BLaER1 (cell line): Measurements from ENCODE around the gene TUB.

ENCODE experiments used
- H3K27ac ChIP-seq: shearing (Covaris generic); formaldehyde crosslinking; 2 replicates; pipeline ENCODE4 v1.8.1; 2022
- H3K27me3 ChIP-seq: shearing (Covaris generic); formaldehyde crosslinking; 2 replicates; pipeline ENCODE4 v1.8.1; 2022
- H3K36me3 ChIP-seq: shearing (Covaris generic); formaldehyde crosslinking; 2 replicates; pipeline ENCODE4 v1.8.1; 2022
- H3K4me1 ChIP-seq: shearing (Covaris generic); formaldehyde crosslinking; 2 replicates; pipeline ENCODE4 v1.8.1; 2022
- H3K4me2 ChIP-seq: shearing (Covaris generic); formaldehyde crosslinking; 2 replicates; pipeline ENCODE4 v1.8.1; 2022
- H3K4me3 ChIP-seq: shearing (Covaris generic); formaldehyde crosslinking; 2 replicates; pipeline ENCODE4 v1.8.1; 2022
- H3K9ac ChIP-seq: shearing (Covaris generic); formaldehyde crosslinking; 2 replicates; pipeline ENCODE4 v1.8.1; 2022
- H3K9me3 ChIP-seq: shearing (Covaris generic); formaldehyde crosslinking; 2 replicates; pipeline ENCODE4 v1.8.1; 2022
- H4K20me1 ChIP-seq: shearing (Covaris generic); formaldehyde crosslinking; 2 replicates; pipeline ENCODE4 v1.8.1; 2022
- Cebpa-rat ChIP-seq: shearing (Covaris generic); IDR thresholded peaks from 2 replicates; pipeline ENCODE4 v1.8.1; 2022

The TUB gene

DNA sequence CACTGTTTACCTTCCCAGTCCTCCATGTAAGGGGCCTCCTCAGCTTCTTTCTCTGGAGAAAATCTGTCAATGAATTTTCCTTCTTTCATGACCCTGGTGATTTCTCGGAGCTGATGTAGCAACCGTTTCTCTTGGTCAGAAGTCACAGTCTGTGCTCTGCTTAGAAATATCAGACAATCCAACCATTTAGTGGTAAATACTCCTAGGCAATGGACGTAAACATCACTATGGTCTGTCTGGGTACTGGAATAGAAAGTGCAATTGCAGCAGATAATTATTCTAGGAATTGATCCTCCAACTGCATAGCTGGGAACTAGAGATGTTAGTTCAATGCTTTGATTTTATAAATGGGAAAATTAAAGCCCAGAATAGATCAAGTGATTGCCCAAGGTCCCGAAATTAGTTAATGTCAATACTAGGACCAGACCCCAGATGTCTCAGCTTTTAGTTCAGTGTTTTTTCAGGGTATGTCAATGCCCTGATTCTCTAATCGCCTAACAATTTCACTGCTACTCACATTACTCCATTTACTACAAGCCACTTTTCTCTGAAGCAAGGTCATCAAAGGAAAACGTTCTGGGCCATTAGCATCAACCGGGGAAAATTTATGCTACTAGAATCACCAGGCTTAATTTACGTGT lies 45.8 kb downstream of the TUB start:
- TF ChIP-seq Cebpa-rat: no peak
- Histone ChIP-seq H3K9me3 (no peaks in the 10 kb centered on the region), H3K27me3 (no peaks in the 10 kb centered on the region), H3K9ac (no peak overlapping the region), H4K20me1 (no peaks in the 10 kb centered on the region), H3K4me3 (no peak overlapping the region), H3K27ac (no peak overlapping the region), H3K4me1 (no peaks in the 10 kb centered on the region), H3K36me3 (no peaks in the 10 kb centered on the region), H3K4me2 (no peak overlapping the region)

DNA sequence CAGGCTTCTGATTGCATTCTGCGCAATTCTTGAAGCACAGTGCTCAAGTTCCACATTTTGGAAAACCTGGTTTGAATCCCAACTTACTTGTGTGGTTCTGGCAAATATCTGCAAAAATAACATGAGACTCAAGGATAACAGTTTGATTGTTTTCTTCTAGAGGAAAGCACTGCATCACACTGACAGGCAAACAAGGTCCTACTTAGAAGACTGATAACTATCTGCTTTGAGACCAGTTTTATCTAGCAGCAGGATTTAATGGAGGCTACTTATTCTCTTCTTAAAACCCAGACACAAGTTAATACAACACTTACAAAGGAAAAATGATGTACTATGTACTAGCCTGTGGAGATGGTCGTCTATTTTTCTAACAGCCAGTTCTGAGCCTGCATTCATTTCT lies 46.4 kb downstream of the TUB start:
- TF ChIP-seq Cebpa-rat: no peak
- Histone ChIP-seq H3K36me3 (no peaks in the 10 kb centered on the region), H3K4me3 (no peak overlapping the region), H3K4me2 (no peak overlapping the region), H3K27me3 (no peaks in the 10 kb centered on the region), H4K20me1 (no peaks in the 10 kb centered on the region), H3K9me3 (no peaks in the 10 kb centered on the region), H3K4me1 (no peaks in the 10 kb centered on the region), H3K9ac (no peak overlapping the region), H3K27ac (no peak overlapping the region)

DNA sequence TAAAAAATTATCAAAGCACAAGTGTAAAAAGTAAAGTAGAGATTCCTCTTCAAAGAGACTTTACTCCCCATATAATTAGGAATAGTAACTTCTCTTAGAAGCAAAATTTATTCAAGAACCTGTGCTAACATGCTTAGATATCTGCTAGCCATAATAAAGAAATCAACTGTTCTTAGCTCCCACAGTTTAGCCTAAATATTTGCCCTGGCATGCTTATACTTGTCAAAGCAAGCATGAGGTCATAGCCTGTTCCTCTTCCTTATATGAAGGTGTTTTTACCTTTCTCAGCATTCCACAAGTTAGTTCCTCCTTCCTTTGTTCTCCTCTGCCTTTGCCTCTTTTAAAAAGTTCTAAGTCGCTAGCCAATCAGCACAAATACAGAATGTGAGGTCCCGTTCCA lies 57.5 kb downstream of the TUB start:
- no peaks in the 10 kb centered on the region for H4K20me1 ChIP-seq
- H3K27ac ChIP-seq: no peak overlapping the region
- H3K9ac ChIP-seq: no peak overlapping the region
- H3K36me3 ChIP-seq: no peaks in the 10 kb centered on the region
- H3K4me3 ChIP-seq: no peak overlapping the region
- H3K9me3 ChIP-seq: 0 out of 2 replicates have a peak, but pooled peaks cover under 1% of the 10 kb centered on the region
- no peaks in the 10 kb centered on the region for H3K27me3 ChIP-seq
- no peak overlapping the region for H3K4me2 ChIP-seq
- no peaks in the 10 kb centered on the region for H3K4me1 ChIP-seq
- TF ChIP-seq Cebpa-rat: no peak

DNA sequence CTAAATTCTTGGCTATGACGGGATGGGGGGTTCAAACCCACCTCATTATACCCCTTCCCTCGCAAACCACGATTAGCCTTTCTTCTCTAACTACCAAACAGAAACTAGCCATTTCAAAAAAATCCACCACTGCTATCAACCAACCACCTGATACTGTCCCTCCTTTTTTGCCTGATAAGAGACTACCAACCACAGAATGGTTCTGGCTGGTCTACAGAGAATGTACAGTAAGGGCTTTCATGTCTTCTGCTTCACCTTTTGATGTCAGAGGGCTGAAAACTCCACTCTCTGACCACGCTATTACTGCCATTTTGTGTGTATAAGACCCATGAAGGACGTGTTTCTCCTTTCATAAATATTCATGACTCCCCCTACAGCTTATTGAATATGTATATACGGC lies 68.7 kb downstream of the TUB start:
- Histone ChIP-seq H4K20me1 (no peaks in the 10 kb centered on the region), H3K4me1 (no peaks in the 10 kb centered on the region), H3K27ac (no peak overlapping the region), H3K27me3 (no peaks in the 10 kb centered on the region), H3K9me3 (no peaks in the 10 kb centered on the region), H3K9ac (no peak overlapping the region), H3K4me3 (no peak overlapping the region), H3K4me2 (no peak overlapping the region), H3K36me3 (no peaks in the 10 kb centered on the region)
- no peak for TF ChIP-seq Cebpa-rat
